Mammary epithelial cell (primary cell): ENCODE data around the gene CHID1.

Source experiments
- CTCF ChIP-seq, 2 donors: IDR thresholded peaks in 1 of 2; conservative IDR thresholded peaks in 1 of 2; 2 replicates each; pipeline ENCODE4 v1.5.1; 2011 to 2012; ENCODE audit warnings: inconsistent platforms in 2 of 2, low read length in 2 of 2, mild to moderate bottlenecking in 2 of 2, control low read depth in 1 of 2, low read depth in 1 of 2; ENCODE audit not compliant: insufficient read depth in 1 of 2; ENCODE audit errors: extremely low read depth in 1 of 2
- EZH2 ChIP-seq: IDR thresholded peaks from 2 replicates; pipeline ENCODE4 v1.6.1; 2012; ENCODE audit warnings: low read length, inconsistent platforms, borderline replicate concordance

- TF ChIP-seq CTCF (conservative IDR thresholded peaks at IDR 0.05 in 1 of 2, IDR thresholded peaks at IDR 0.05 in 1 of 2; ENCODE audit: extremely low read depth in 1 of 2, insufficient read depth in 1 of 2, low read depth in 1 of 2, low read length in 2 of 2) (no peak), EZH2 (no peak)
Observed at GRCh38 chr11:824292-824880, 86.2 kb downstream of the CHID1 start.
